SK-N-SH (cell line): ENCODE results near the gene KIAA0319L.

ENCODE experiments used
- EZH2phosphoT487 ChIP-seq: fragments of 200-600 bp; sonication (generic); IDR thresholded peaks from 2 replicates; pipeline ENCODE4 v1.6.1; 2017; ENCODE audit warnings: low read depth, mixed run types, mild to moderate bottlenecking, antibody characterized with exemption, moderate library complexity, borderline replicate concordance
- FOSL2 ChIP-seq: IDR thresholded peaks from 2 replicates; pipeline ENCODE4 v1.4.0; 2012; ENCODE audit warnings: low read depth, mild to moderate bottlenecking, moderate library complexity, borderline replicate concordance
- POLR2AphosphoS5 ChIP-seq: IDR thresholded peaks from 2 replicates; pipeline ENCODE4 v1.6.1; 2012; ENCODE audit warnings: low read depth, low read length
- RAD21 ChIP-seq: IDR thresholded peaks from 2 replicates; pipeline ENCODE4 v1.6.1; 2012; ENCODE audit warnings: mild to moderate bottlenecking, low read length
- RCOR1 ChIP-seq: fragments of 150-350 bp; IDR thresholded peaks from 2 replicates; pipeline ENCODE4 v1.6.1; 2017; ENCODE audit warnings: antibody characterized with exemption, low read length
- SMC3 ChIP-seq: IDR thresholded peaks from 2 replicates; pipeline ENCODE4 v1.6.1; 2012; ENCODE audit warnings: low read depth, low read length, improper control_type of control experiment
- TAF1 ChIP-seq: IDR thresholded peaks from 2 replicates; pipeline ENCODE4 v1.6.1; 2012; ENCODE audit warnings: low read depth, mild to moderate bottlenecking, low read length, moderate library complexity, borderline replicate concordance
- TCF12 ChIP-seq: IDR thresholded peaks from 2 replicates; pipeline ENCODE4 v1.4.0; 2012
- TF ChIP-seq, protein P1 (sequence below): fragments of 200-600 bp; sonication (generic); IDR thresholded peaks from 2 replicates; pipeline ENCODE4 v1.6.1; 2017; ENCODE audit warnings: antibody characterized with exemption, mild to moderate bottlenecking, moderate library complexity

DNA sequence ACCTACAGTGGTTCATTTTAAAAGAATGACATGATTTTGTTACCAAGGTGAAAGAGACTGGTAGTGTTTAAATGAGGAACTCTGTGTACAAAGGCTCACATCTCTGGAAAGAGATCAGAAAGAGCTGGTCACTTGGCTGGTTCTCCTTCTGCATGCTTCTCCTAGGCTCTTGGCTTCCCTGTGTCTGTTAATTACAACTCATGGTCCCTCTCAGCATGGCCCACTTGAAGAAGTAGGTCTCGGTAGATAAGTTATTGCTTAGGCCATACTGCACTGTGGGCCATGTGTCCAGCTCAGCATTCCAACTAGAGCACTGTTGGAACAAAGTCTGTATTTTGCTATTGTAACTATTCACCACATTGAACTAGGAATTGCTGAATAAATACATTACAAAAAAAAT lies 91.1 kb downstream of the KIAA0319L start:
- TF ChIP-seq POLR2AphosphoS5: no peak
- TF ChIP-seq, protein P1, sequence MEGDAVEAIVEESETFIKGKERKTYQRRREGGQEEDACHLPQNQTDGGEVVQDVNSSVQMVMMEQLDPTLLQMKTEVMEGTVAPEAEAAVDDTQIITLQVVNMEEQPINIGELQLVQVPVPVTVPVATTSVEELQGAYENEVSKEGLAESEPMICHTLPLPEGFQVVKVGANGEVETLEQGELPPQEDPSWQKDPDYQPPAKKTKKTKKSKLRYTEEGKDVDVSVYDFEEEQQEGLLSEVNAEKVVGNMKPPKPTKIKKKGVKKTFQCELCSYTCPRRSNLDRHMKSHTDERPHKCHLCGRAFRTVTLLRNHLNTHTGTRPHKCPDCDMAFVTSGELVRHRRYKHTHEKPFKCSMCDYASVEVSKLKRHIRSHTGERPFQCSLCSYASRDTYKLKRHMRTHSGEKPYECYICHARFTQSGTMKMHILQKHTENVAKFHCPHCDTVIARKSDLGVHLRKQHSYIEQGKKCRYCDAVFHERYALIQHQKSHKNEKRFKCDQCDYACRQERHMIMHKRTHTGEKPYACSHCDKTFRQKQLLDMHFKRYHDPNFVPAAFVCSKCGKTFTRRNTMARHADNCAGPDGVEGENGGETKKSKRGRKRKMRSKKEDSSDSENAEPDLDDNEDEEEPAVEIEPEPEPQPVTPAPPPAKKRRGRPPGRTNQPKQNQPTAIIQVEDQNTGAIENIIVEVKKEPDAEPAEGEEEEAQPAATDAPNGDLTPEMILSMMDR: no peak
- no peak for TF ChIP-seq SMC3
- no peak for TF ChIP-seq EZH2phosphoT487
- no peak for TF ChIP-seq RAD21
- no peak for TF ChIP-seq TAF1
- no peak for TF ChIP-seq RCOR1
- no peak for TF ChIP-seq TCF12
- TF ChIP-seq FOSL2: no peak
